Pancreas (tissue), 10 donors: ENCODE measurements around the gene INSYN2A. TPM values are rescaled to one million over a fixed set of nuclear protein-coding genes. Genes with fewer than 3 reads are reported as not detected.

Experiments
- ATAC-seq, 4 donors: fragments of 200-7000 bp; cut with Tn5 transposase; one replicate each; pipeline versions ENCODE4 v1.8.0 to v1.9.1; 2020; ENCODE audit warnings: mild to moderate bottlenecking in 4 of 4, moderate library complexity in 4 of 4
- DNase-seq, 6 donors: peaks; one replicate each; pipeline ENCODE4 v3.0.0-alpha.2; 2020
- FAIRE-seq: peaks from 2 replicates; lab custom pipeline; 2012; peaks lifted over from hg19 to GRCh38; lab: Jason Lieb, UNC
- H3K27ac ChIP-seq, 4 donors: fragments of 200-600 bp; sonication (generic); 1 replicate in 3 of 4; 2 replicates in 1 of 4; pipeline versions ENCODE4 v1.5.0 to v1.8.0; 2020
- H3K27me3 ChIP-seq, 4 donors: fragments of 200-600 bp; one replicate each; pipeline ENCODE4 v1.8.0; 2021
- H3K36me3 ChIP-seq, 3 donors: fragments of 200-600 bp; sonication (generic) in 1 of 3; one replicate each; pipeline versions ENCODE4 v1.5.0 to v1.8.0; 2020 to 2021
- H3K4me1 ChIP-seq, 3 donors: fragments of 200-600 bp; one replicate each; pipeline ENCODE4 v1.8.0; 2021
- H3K4me3 ChIP-seq, 4 donors: fragments of 200-600 bp; sonication (generic) in 2 of 4; one replicate each; pipeline versions ENCODE4 v1.5.0 to v1.8.0; 2020 to 2021
- H3K9me3 ChIP-seq, 4 donors: fragments of 200-600 bp; one replicate each; pipeline ENCODE4 v1.8.0; 2021
- CTCF ChIP-seq, 4 donors: fragments of 200-600 bp; sonication (generic) in 3 of 4; IDR thresholded peaks; one replicate each; pipeline versions ENCODE4 v1.5.0 to v1.8.0; 2021; ENCODE audit warnings: antibody characterized with exemption in 4 of 4
- whole genome bisulfite sequencing, 2 donors: extraction: QIAGEN DNeasy Blood & Tissue Kit; methylation state at CpG; one replicate each; pipeline ENCODE4 v1.1.7; 2013; 5-methylcytosine and 5-hydroxymethylcytosine counted together
- intact Hi-C, 3 donors: fragments of 100-400 bp; cut with DNase I; formaldehyde crosslinking; loops; one replicate each; pipeline versions ENCODE4 v1.11.1 to v1.14.2; 2022
- polyA plus RNA-seq, 2 donors: library from polyadenylated mRNA; stranded (reverse); fragments of 200-250 nt; gene quantifications; one replicate each; pipeline ENCODE4 v1.2.3, GENCODE V29; 2013
- total RNA-seq, 6 donors: library from RNA; stranded (reverse); fragmentation: NEBNext Ultra II Directional in 4 of 6; extraction: Animal tissue kit (Norgen Biotek cat#: 25700) in 4 of 6; gene quantifications; one replicate each; pipeline versions ENCODE4 v1.2.1 to v1.2.4, GENCODE V29; 2021 to 2023
- donor health status: healthy with polysubstance abuse.
- donor health status: DM: no; HTN: no; CAD: no; lungs with moderate emphysema.
- donor health status: DM: no; HTN: no; CAD: no.
- donor health status: control.
- donor health status: control.
- donor health status: Bipolar disorder and iron deficiency.
- donor health status: DM: yes; HTN: yes; CAD: no.
- donor health status: DM: no; HTN: no; CAD: no.
- donor health status: DM: no; HTN: no; CAD: no.
- donor health status: DM: yes; HTN: yes; CAD: no.

INSYN2A gene
- total and polyA plus RNA-seq, 8 donors: 0.02 to 0.09 (median 0.08) TPM; not detected in 4

GRCh38 chr10:127194111-127194510, 2.3 kb downstream of the INSYN2A start:
- no peak for TF ChIP-seq CTCF (IDR thresholded peaks at IDR 0.05)
- DNase-seq (no peak), FAIRE-seq (no peak), ATAC-seq (no peak)
- WGBS, 2 donors: 39 to 45% methylated on average over 2 of the region's 2 CpGs
- Histone ChIP-seq H3K4me1 (peaks cover 0 to 12% (median 2%) of the 10 kb centered on the region in 3 donors), H3K36me3 (no peaks in the 10 kb centered on the region), H3K27me3 (no peaks in the 10 kb centered on the region), H3K9me3 (no peaks in the 10 kb centered on the region), H3K27ac (no peak overlapping the region), H3K4me3 (no peak overlapping the region)
- intact Hi-C loops: no loop called here

DNA sequence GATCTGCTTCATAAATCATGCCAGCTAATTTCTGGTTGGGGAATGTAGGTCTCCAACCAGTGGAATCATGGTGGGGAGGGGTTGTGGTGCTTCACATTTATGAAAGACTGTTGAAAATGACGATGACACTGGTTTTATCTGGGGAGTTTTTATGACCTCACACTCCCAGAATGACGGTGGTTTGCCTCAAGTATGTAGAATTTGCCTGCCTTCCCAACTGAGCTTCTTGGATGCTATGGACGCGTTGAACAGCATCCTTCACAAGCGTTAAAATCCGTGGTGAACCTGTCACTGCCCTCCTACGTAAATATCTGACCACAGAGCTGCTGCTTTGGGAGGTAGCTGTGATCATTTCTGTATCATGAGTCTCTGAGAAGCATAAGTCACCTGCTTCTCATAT, 3.3 kb downstream of the INSYN2A start:
- FAIRE-seq: no peak
- TF ChIP-seq CTCF (IDR thresholded peaks at IDR 0.05): no peak
- Histone ChIP-seq H3K27ac (no peak overlapping the region), H3K9me3 (no peaks in the 10 kb centered on the region), H3K4me3 (no peak overlapping the region), H3K27me3 (no peaks in the 10 kb centered on the region), H3K4me1 (peaks cover 0 to 12% (median 2%) of the 10 kb centered on the region in 3 donors), H3K36me3 (no peaks in the 10 kb centered on the region)
- DNase-seq: no peak
- WGBS, 2 donors: 74 to 80% methylated on average over 7 of the region's 7 CpGs
- ATAC-seq: no peak
- intact Hi-C loops: no loop called here

DNA sequence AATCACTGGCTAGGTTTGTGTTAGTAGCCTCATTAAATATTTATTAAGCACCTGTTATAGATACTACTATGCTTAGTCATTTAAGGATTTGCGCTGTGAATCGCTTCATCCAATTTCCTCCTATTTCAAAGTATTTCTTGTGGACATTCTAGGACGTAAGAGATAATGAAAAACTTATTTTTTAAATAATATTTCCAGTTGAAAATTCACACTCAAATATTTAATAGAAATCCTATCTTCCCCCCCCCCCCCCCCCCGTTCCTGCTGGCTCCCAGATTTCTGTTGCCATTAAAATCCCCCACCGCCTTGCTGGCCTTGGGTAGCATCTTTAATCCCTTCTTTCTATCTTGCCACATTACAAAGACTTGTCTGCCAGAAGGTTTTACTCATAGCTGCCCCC, 6.0 kb downstream of the INSYN2A start:
- intact Hi-C loops: no loop called here
- 74 to 75% methylated on average over 5 of the region's 5 CpGs for WGBS, 2 donors
- Histone ChIP-seq H3K4me3 (no peak overlapping the region), H3K36me3 (no peaks in the 10 kb centered on the region), H3K27ac (no peak overlapping the region), H3K4me1 (peaks cover 0 to 6% (median 2%) of the 10 kb centered on the region in 3 donors), H3K9me3 (no peaks in the 10 kb centered on the region), H3K27me3 (no peaks in the 10 kb centered on the region)
- TF ChIP-seq CTCF (IDR thresholded peaks at IDR 0.05): no peak
- FAIRE-seq (no peak), ATAC-seq (no peak), DNase-seq (no peak)

- DNase-seq (no peak), FAIRE-seq (no peak), ATAC-seq (no peak)
- TF ChIP-seq CTCF (IDR thresholded peaks at IDR 0.05): no peak
- Histone ChIP-seq H3K27ac (no peak overlapping the region), H3K4me1 (no peaks in the 10 kb centered on the region), H3K27me3 (no peaks in the 10 kb centered on the region), H3K36me3 (no peaks in the 10 kb centered on the region), H3K4me3 (no peak overlapping the region), H3K9me3 (no peaks in the 10 kb centered on the region)
- intact Hi-C loops: no loop called here
Observed at GRCh38 chr10:127189226-127189625, 7.2 kb downstream of the INSYN2A start.

DNA sequence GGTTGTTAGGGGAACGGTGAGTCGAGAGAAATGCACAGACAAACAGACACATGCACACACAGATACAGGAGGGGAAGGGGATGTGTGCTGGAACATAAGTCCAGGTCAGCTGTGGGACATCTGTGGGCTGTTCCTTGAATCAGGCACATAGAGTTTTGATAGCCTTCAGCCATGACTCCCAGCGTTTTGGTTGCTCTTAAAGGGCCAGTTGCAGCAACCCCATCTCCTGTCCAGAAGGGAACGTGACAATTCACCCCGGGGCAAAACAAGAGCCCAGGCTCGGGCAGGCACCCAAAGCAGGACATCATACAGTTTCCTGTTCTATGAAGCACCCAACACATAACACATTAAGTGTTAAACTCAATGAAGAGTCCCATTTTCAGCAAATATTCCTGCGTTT, 9.6 kb downstream of the INSYN2A start:
- 85 to 89% methylated on average over 7 of the region's 7 CpGs for WGBS, 2 donors
- H3K9me3 ChIP-seq: no peaks in the 10 kb centered on the region
- no peaks in the 10 kb centered on the region for H3K27me3 ChIP-seq
- H3K4me1 ChIP-seq: no peaks in the 10 kb centered on the region
- no peaks in the 10 kb centered on the region for H3K36me3 ChIP-seq
- TF ChIP-seq CTCF (IDR thresholded peaks at IDR 0.05): no peak
- no peak for DNase-seq
- intact Hi-C loops: no loop called here
- no peak for ATAC-seq
- FAIRE-seq: no peak
- H3K27ac ChIP-seq: no peak overlapping the region
- H3K4me3 ChIP-seq: no peak overlapping the region
